ENCODE results near the gene SYTL5.

SYTL5 gene

DNA sequence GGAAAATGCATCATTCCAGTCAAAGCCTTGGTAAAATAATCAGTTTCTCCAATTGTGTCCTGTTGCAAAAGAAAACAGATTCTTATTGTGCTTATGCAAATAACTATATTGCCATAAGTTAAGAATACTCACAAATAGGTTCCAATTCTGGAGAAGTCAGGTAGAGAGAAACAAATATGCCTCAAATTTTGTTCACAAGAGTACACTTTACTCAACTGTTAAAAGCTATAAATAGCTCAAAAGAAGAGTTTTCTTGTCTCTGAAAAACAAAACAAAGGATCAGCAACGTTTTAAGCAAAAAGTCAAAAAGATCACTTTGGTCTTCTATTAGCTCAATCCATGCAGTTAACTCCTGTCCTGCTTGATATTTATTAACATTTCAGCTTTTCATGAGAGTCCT is 21.9 kb downstream of the SYTL5 start:
- no peak for DNase-seq (ENCODE audit: low spot score)

DNA sequence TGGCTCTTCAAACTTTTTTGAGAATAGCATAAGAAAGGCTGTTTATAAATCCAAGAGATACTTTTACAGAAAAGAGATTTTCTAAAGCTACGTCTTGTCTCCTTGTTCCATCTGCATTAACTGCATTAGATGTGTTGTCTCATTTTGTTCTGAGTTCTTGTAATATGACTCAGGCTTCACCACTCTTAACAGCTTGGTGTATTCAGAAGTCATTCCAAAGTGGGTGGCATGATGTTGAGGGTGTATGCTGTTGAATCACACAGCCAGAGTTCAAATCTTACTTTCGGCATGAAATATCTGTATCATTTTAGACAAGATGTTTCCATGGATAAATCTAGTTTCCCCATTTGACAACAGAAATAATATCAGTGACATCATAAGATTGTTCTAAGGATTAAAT is 30.1 kb downstream of the SYTL5 start:
- no peak for DNase-seq (ENCODE audit: low spot score)

DNA sequence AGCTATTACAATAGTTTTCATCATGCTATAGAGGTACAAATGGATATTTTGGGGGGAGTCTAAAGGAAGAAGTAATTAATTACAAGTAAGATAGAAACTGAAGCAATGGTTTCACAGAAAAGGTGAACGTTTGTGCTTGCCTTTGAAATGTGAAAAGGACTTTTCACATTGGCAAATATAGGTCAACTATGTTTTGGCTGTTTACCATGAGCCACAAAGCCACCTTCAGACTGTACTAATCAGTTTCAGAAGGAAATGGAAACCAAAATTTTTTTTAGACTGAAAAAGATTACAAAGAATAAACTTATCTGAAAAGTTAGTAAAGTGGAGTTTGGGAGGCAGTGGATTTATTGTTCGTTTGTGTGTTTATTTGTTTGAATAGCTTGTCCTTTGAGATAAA is 32.1 kb downstream of the SYTL5 start:
- no peak for DNase-seq (ENCODE audit: low spot score)

DNA sequence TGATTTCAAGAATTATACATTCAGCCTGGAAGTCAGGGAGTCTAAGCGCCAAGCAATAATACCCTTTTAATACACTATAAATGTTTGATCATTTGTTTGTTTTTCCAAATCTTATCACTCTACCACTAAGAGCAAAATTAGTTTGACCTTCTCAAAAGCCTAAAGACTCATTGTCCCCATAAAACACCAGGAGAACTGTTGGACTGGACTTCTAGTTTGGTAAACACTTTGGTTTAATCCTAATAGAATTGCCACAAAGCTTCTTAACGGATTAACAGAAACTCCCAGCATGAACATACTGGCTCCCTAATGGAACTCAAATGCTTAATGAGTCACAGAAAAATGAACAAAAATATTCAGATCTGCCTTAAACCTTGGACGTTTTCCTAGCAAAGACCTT is 34.9 kb downstream of the SYTL5 start:
- no peak for DNase-seq (ENCODE audit: low spot score)

DNA sequence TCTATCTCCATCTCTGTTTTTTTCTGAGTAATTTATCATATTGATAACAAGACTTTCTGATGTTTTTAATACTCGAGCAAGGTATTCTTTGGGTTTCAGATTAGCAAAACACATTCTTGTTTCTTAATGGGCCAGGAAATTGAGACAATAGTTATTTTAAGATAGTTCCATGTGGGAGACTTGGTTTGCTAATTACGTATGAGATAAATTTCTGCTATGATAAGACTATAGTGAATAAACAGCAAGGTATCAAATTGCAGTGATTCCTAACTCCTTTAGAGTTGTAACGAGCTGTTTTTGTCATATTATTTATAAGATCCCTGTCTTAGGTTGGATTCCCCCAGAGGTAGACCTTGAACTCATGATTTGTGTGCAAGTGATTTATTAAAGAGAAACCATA is 38.3 kb downstream of the SYTL5 start:
- DNase-seq (ENCODE audit: low spot score) = no peak

DNA sequence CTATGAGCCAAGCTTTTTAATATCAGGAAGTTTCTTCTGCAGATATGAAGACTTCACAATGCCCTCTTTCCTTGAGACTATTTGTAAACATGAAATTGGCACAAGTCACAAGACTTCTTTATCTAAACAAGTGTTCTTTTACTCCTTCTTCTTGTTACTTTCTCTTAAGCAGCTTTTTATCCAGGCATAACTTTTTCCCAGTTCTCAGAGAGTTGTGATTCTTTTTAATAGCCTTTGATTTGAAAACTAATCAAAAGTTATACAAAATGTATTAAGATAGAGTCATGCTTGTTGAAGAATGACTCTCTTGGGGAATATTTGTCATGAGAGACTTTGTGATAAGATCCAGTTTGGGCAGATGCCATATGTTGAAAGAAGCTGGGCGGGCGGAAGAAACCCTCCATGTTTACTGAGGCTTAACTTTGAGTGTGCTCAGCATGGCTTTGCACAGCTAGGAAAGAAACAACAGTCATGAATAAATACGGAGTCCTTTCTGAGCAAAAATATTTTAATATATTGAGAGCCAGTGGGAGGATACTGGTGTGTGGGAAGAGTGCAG is 39.3 kb downstream of the SYTL5 start:
- no peak for DNase-seq (ENCODE audit: low spot score)

DNA sequence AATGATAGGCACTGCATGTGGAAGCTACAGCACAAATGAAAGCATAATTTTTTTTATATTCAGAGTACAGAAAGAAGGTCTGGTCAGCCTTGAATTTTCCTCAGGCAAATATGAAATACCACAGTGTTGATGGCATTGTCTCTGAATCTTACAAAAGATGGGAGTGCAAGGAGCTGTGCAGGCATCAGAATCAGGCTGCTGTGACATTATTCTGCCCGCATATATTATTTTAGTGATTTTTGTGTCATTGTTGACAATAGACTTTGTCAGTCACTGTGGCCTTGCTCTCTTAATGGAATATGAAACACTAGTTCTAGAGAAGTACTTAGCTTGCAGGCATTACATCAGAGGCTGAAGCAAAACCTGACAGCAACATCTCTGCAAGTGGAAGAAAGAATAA is 42.5 kb downstream of the SYTL5 start:
- DNase-seq (ENCODE audit: low spot score) = no peak

DNA sequence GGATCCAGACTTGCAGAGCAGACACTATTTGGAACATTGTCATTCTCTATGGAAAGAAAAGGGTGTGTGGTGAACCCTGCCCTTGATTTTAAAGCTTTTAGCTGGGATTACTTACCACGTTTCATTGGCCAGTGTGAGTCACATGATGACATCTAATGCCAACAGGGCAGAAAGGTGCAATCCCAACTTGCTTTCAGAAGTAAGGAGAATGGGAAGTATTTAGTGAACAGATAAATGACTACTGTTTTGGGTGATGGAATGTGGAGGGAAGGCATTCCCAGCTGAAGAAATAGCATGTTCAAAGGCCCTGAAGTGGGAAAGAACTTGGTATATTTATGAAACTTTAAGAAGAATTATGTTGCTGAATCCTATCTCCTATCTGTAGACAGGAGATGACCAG is 44.5 kb downstream of the SYTL5 start:
- DNase-seq (ENCODE audit: low spot score) = no peak

DNA sequence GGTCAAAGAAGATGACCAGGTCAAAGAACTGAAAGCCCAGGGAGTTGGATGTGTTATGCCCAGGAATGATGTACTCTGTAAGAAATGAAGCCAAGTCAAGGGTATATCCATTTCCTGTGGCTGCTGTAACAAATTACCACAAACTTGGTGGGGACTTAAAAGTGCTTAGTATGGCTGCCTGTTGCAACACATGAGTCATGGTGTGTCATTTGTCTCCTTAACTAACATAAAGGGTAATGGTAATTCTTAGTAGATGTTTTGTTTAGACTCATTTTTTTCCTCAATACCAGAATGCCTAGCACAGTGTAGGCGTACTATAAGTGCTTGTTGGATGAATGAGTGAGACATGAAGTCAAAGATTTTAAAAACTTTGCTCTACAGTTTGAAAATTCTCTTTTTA is 45.7 kb downstream of the SYTL5 start:
- DNase-seq (ENCODE audit: low spot score) = no peak

DNA sequence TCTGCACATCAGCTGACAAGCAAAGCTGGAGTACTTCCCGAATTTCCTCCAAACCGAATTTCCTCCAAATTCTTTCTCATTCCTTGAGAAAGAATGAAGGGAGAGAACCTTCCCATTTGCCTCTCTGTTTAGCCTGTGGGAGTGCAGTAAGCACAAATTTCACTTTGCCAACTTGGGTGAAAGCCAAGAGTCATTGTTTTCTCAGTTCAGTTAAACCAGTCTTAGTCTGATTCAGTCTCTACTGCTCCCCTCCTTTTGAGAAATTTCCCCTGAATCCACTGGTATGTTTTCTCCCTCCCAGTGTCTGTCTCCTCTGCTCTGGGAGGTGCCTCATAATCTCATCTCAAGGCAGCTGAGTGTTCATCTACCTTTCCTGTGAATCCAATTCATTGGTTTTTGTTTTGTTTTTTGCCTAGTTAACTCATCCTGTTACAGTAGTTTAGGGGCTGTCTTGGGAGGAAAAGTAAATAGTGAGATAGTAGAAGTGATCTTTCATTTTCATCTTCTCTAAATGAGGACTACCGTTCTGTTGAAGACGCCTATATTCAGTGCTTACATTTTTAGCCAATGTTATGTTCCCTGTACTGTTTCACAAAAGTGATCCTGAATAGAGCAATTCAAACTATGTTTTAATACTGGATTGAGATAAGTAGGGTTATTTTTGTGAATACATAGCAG is 49.0 kb downstream of the SYTL5 start:
- no peak for DNase-seq (ENCODE audit: low spot score)

DNA sequence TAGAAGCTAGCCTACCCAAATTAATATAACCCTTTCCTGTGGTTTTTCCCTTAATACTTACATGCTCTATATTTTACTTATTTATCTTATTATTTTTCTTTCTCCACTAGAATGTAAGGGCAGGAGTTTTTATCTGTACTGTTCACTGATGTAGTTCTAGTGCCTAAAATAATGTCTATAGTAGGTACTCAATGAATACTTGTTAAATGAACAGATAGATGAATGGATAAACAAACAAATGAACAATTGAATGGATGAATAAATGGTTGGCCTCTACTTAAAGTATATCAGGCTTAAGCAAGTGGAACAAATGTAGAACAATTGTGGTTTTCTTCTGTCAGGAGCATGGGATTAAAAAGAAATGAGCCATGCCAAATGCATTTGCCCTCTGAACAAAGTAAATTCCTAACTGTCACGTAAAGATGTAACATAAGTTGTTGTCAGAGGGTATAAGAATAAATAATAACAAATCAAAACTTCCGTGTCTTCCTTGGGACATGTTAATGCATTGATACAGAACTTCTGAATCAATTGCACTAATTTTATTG is 54.1 kb downstream of the SYTL5 start:
- no peak for DNase-seq (ENCODE audit: low spot score)

DNA sequence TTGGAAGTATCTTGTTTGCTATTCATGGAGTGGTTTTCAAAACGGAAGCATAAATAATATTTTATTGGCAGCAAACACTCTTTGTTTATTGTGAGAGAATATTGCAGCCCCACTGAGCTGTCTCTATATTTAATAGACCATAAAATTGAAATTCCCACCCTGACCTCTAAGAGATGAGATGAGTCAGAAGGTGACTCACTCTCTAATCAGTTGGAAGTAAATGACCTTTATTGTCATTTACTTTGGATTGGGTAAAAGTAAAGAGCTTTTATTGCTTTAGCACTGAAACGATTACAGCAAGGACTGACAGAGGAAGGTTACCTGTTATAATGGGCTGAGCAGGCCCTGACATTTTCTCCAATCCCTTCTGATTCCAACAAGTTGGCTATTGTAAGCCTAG is 55.0 kb downstream of the SYTL5 start:
- no peak for DNase-seq (ENCODE audit: low spot score)

DNA sequence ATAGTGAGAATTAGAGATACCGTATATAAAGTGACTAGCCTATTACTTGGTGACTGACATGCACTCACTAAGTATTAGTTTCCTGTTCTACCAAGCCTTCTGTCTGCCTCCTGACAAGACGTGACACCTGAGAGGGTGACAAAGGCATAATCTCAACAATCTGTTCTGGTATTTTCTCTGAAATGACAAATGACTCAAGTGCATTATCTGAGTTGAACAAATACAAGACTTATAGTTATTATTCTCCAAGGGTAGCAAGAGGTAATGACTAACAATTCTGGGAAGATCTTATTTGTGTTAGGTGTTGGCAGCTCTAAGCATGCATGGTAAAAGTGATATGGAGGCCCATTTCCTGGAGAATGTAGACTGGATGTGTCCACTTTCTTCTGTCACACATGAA is 60.6 kb downstream of the SYTL5 start:
- DNase-seq (ENCODE audit: low spot score) = no peak

DNA sequence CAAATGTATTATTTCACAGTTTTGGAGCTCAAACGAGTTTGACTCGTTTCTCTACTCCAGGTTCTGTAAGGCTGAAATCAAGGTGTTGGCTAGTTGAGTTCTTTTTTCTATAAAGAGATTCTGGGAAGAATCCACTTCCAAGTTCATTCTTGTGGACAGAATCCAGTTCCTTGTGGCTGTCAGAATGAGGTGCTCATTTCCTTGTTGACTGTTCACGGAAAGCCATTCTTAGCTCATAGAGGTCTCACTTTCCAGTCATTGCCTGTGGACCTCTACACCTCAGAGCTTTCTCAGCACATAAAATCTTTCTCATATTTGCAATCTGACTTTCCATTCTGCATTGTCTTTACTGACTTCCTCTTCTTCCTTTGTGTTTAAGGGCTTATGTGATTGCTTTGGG is 62.9 kb downstream of the SYTL5 start:
- no peak for DNase-seq (ENCODE audit: low spot score)

DNA sequence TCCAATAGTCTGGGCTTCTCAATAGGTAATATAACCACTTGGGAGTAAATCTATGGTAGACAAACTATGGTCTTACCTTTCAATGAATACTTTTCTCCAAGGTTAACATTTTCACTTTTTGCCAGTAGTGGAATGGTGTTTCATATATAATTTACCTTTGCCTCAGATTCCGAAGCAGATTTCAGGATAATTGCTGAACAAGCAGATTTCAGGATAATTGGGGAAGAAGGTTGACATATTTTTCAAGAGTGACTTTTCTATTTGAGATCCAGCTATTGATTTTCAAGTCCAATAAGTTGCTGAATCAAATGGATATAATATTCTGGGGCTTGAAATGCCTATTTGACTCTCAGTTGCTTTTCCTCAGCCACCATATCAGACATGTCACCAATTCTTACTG is 63.6 kb downstream of the SYTL5 start:
- no peak for DNase-seq (ENCODE audit: low spot score)

DNA sequence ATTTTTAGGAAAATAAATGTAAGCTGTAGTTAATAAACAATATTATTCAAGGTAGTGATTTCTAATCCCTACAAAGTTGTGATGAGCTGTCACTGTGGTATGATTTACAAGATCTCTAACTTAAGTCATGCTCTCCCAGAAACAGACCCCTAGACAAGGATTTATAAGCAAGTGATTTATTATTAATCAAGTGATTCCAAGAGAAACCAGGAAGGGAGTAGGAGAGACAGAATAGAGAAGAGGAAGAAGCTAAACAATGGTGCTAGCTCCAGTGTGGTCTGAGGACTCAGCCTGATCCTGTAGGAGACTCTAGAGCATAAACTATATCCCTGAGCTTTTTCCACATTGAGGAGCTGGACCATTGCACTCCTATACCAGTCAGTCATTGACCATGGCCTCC is 73.1 kb downstream of the SYTL5 start:
- no peak for DNase-seq (ENCODE audit: low spot score)

DNA sequence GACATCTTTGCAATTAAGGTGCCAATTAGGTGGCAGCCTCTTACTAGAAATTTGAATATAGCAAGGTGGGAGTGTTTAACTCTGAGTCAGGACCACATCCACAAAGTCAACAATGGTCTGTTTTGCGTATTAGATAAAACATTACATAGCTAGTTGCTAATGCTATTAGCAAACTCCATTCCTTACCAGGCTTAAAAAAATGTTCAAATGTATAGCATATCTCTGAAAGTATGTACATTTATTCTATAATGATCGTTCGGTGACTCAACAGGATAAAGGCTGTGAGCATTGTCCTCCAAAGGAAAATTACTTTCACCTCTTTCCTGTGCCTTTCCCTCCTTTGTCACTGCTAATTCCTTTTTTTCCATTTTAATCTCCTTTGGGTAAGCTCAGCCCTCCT is 74.5 kb downstream of the SYTL5 start:
- no peak for DNase-seq (ENCODE audit: low spot score)

DNA sequence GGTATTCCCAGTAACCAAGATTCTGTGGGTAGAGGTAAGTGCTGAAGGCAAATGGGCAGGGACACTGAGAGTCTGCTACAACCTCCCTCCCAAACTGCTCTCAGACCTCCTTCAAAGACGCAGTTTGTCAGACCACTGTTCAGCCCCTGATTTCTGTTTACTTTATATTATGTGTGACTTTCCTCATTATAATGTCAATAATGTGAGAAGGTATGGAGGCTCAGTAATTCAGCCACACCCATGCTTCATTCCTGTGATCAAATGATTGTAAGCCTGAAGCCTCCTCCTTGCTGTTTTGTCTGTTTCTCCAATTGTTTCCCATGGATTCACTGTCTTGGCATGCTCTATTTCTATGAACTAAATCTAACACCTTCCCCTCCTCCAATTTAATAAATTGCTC is 75.6 kb downstream of the SYTL5 start:
- no peak for DNase-seq (ENCODE audit: low spot score)

DNA sequence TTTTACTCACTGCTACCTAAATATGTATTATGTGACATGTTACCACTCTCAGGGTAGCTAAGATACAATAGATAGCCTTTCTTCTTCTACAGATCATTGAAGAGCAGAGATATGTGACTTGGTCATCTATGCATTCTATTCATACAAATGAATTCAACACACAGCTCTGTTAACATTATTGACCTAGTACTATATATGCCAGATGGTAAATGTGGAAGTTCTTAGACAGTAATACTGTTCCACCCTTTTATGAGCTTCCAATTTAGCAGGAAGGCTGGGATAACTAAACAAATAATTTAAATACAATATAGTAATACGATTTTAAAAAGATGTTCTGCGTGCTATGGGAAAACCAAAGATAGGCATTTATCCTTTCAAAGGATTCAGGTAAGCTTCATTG is 76.0 kb downstream of the SYTL5 start:
- DNase-seq (ENCODE audit: low spot score) = no peak

DNA sequence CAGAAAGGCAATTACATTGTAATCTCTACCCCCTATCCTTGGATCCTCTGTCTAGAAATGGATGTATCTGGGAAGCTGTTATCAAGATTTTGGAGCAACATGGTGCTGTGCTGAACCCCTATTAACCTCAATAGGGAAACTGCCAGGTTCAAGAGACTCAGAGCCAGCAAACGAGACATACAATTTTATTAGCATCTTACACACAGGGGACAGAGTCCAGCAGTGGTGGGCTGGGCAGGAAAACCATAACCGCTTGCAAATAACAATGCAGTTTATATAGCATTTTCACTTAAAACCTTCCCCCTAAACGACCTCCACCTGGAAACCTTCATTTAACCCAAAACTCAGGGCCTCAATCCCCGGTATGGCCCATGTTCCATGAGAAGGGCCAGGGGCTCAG is 79.5 kb downstream of the SYTL5 start:
- DNase-seq (ENCODE audit: low spot score) = no peak

DNA sequence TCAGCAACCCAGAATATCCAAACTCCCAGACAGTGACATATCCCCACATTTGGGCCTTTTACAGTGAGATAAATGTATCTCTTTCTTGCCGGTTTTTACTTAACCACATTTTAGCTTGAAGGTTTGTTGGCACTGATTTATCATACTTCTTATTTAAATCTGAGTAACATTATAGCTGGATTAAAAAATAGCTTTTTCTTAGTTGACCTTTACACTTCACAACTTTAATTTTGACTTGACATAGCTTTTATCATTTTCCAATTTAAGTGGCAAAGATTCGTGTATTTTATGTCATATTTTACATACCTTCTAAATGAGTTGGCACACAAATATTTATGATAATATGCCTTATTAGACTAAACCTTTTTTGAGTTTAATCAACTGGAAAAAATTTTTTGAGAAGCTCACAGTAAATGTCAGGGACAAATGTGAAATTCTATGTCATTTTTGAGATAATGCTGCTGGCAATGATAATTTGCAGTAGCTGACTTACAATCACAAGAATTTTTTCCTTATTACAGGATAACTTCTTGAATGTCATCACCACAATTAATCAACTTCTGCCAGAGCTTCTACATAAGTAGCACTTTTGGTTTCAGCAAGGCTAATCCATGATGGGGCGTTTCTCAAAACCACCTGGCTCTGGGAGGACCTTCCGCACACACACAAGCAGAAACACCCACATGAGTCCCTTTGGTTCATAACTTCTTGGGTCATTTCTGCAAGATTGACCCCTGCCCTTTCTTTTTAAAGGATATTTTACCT is 80.3 kb downstream of the SYTL5 start:
- DNase-seq (ENCODE audit: low spot score) = no peak

DNA sequence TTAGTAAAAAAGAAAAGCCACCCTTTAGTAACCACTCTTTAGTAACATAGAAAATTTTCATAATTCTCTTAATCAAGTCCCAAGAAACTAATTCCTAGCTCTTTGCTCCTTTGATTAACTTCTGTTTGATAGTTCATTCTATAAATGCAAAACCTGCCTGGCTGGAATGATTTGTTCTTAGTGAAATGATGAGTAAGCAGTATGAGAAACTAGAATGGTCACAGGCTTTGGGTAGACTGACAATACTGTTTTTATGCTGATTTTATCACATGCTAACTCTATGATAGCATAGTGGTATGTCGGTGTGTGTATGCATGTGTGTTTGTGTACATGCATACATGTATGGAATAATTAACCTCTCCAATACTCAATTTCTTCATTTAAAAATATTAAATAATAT is 81.2 kb downstream of the SYTL5 start:
- no peak for DNase-seq (ENCODE audit: low spot score)

DNA sequence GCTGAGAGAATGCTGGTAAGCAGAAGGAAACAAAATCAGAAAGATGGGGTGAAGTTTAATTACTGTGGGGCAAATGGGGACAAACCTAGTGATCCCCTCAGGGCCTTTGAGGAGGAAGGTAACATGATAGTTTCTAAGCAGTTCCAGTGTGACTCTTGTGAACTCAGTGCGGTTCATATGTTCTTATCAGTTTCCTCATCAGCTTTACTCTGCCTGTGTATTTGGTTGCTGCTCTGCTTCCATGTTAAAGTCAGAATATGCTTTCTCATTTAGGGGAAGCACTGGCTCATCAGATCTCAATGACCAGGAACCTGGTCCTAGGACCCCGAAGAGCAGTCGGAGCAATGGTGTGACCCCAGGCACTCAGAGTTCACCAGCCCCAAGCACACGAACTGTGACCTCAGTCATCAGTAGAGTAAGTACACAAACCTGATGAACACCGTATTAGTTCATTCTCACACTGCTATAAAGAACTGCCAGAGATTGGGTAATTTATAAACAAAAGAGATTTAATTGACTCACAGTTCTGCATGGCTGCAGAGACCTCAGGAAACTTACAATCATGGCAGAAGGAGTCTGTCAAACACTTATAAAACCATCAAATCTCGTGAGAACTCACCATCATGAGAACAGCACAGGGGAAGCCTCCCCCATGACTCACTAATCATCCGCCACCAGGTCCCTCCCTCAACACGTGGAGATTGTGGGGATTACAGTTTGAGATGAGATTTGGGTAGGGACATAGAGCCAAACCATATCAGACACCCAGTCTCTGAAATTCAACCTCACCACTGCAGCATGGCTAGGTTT is 83.0 kb downstream of the SYTL5 start:
- DNase-seq (ENCODE audit: low spot score) = no peak
